A673 (cell line): ENCODE results near the gene SMARCAD1. TPM values are rescaled to one million over a fixed set of nuclear protein-coding genes. Genes with fewer than 3 reads are reported as not detected.

Experiments
- BruUV-seq: library from RNA; stranded (reverse); fragments of 400-500 nt; replicated peaks from 2 replicates; lab custom pipeline; 2021; lab: Mats Ljungman, UMichigan
- CTCF ChIA-PET: fragments of 300-600 bp; sonication (Branson Sonifier 250); formaldehyde crosslinking; loops from one replicate; lab custom pipeline; 2022; ENCODE audit warnings: antibody characterized with exemption; lab: Charles Lee
- POLR2A ChIA-PET: fragments of 300-600 bp; sonication (Branson Sonifier 250); formaldehyde crosslinking; loops from one replicate; lab custom pipeline; 2022; ENCODE audit warnings: antibody characterized with exemption; ENCODE audit not compliant: low non-redundant PET; lab: Charles Lee
- DNase-seq: peaks from one replicate; pipeline ENCODE4 v3.0.0-alpha.2; 2015; ENCODE audit warnings: low spot score
- H3K27ac ChIP-seq: fragments of 200-600 bp; sonication (generic); 2 replicates; pipeline ENCODE4 v1.5.1; 2016; ENCODE audit warnings: mixed run types, low read depth, mild to moderate bottlenecking, mixed read lengths, antibody characterized with exemption, low read length; ENCODE audit not compliant: poor library complexity, severe bottlenecking
- H3K27me3 ChIP-seq: fragments of 200-600 bp; sonication (generic); replicated peaks from 2 replicates; pipeline ENCODE4 v1.6.1; 2017; ENCODE audit warnings: mixed run types, low read depth, mild to moderate bottlenecking, mixed read lengths, antibody characterized with exemption, low read length; ENCODE audit not compliant: insufficient read depth, poor library complexity
- H3K36me3 ChIP-seq: fragments of 200-600 bp; sonication (generic); 2 replicates; pipeline ENCODE4 v1.6.1; 2016; ENCODE audit warnings: mixed run types, mild to moderate bottlenecking, mixed read lengths, antibody characterized with exemption, low read length; ENCODE audit not compliant: insufficient read depth, poor library complexity, severe bottlenecking
- H3K4me1 ChIP-seq: fragments of 200-600 bp; sonication (generic); 2 replicates; pipeline ENCODE4 v1.6.1; 2017; ENCODE audit warnings: mixed run types, mild to moderate bottlenecking, mixed read lengths, antibody characterized with exemption, low read length; ENCODE audit not compliant: insufficient read depth, poor library complexity, severe bottlenecking
- H3K4me3 ChIP-seq: fragments of 200-600 bp; sonication (generic); 2 replicates; pipeline ENCODE4 v1.5.1; 2016; ENCODE audit warnings: low read depth, mixed run types, mild to moderate bottlenecking, mixed read lengths, low read length; ENCODE audit not compliant: poor library complexity, severe bottlenecking
- H3K9me3 ChIP-seq: fragments of 200-600 bp; sonication (generic); 2 replicates; pipeline ENCODE4 v1.6.1; 2016; ENCODE audit warnings: mixed run types, low read depth, mild to moderate bottlenecking, mixed read lengths, antibody characterized with exemption, low read length; ENCODE audit not compliant: poor library complexity, severe bottlenecking
- CTCF ChIP-seq: fragments of 300-800, 200-600 bp; sonication (generic); conservative IDR thresholded peaks from 2 replicates; pipeline ENCODE4 v1.5.1; 2017; ENCODE audit warnings: low read depth, mild to moderate bottlenecking, antibody characterized with exemption, low read length, moderate library complexity, mixed read lengths
- EZH2 ChIP-seq: fragments of 200-600 bp; sonication (generic); IDR thresholded peaks from 2 replicates; pipeline ENCODE4 v1.6.1; 2017; ENCODE audit warnings: borderline replicate concordance, low read depth, mild to moderate bottlenecking, mixed read lengths, antibody characterized with exemption, low read length; ENCODE audit not compliant: poor library complexity, severe bottlenecking
- intact Hi-C: fragments of 100-400 bp; cut with micrococcal nuclease; formaldehyde crosslinking; loops from one replicate; pipeline ENCODE4 v1.10.0; 2022; ENCODE audit not compliant: unreplicated experiment
- total RNA-seq: library from RNA; stranded (reverse); gene quantifications from 2 replicates; pipeline ENCODE4 v1.2.3, GENCODE V29; 2021

The SMARCAD1 gene
- total RNA-seq, 1 experiment from 2014 or later, result 27.1 TPM

- no peaks in the 10 kb centered on the region for H3K4me1 ChIP-seq
- no TSS peak for BruUV-seq
- H3K4me3 ChIP-seq, result no peak overlapping the region
- no peaks in the 10 kb centered on the region for H3K27me3 ChIP-seq
- intact Hi-C loops, result no loop called here
- TF ChIP-seq CTCF (no peak), EZH2 (no peak)
- no peaks in the 10 kb centered on the region for H3K9me3 ChIP-seq
- peaks cover 21% of the 10 kb centered on the region for H3K36me3 ChIP-seq
- no peak overlapping the region for H3K27ac ChIP-seq
- ChIA-PET CTCF (no interaction called here), POLR2A (interaction anchor here (0.7 kb wide), 1 partner anchor 133 kb away, joined by 5 read pairs; no protein-coding TSS in a partner anchor)
- no peak for DNase-seq
Measured at GRCh38 chr4:94277534-94277933, 69.9 kb downstream of the SMARCAD1 start.

GRCh38 chr4:94278781-94279180 is 71.1 kb downstream of the SMARCAD1 start:
- Histone ChIP-seq H3K27me3 (no peaks in the 10 kb centered on the region), H3K27ac (no peak overlapping the region), H3K4me1 (no peaks in the 10 kb centered on the region), H3K36me3 (peaks cover 21% of the 10 kb centered on the region), H3K9me3 (no peaks in the 10 kb centered on the region), H3K4me3 (no peak overlapping the region)
- intact Hi-C loops, result no loop called here
- CTCF ChIA-PET, result no interaction called here
- no TSS peak for BruUV-seq
- POLR2A ChIA-PET, result no interaction called here
- no peak for DNase-seq
- TF ChIP-seq CTCF, result no peak
- TF ChIP-seq EZH2, result no peak

GRCh38 chr4:94284889-94285288 is 77.2 kb downstream of the SMARCAD1 start:
- POLR2A ChIA-PET, result no interaction called here
- CTCF ChIA-PET, result no interaction called here
- intact Hi-C loops, result no loop called here
- DNase-seq, result no peak
- TF ChIP-seq CTCF (no peak), EZH2 (no peak)
- H3K27ac ChIP-seq, result no peak overlapping the region
- H3K27me3 ChIP-seq, result no peaks in the 10 kb centered on the region
- H3K36me3 ChIP-seq, result peaks cover 6% of the 10 kb centered on the region
- no TSS peak for BruUV-seq
- H3K9me3 ChIP-seq, result no peaks in the 10 kb centered on the region
- no peak overlapping the region for H3K4me3 ChIP-seq
- H3K4me1 ChIP-seq, result no peaks in the 10 kb centered on the region
